ENCODE results near the gene NUP93.

- no peak for TF ChIP-seq POLR2A (IDR thresholded peaks at IDR 0.05; ENCODE audit: extremely low read depth, insufficient read length)
- no peak for TF ChIP-seq CTCF (IDR thresholded peaks at IDR 0.05; ENCODE audit: low read depth, low read length)
- no peak for TF ChIP-seq MYC (IDR thresholded peaks at IDR 0.05; ENCODE audit: low read depth, low read length)
Observed at GRCh38 chr16:56785317-56785716, 55.4 kb downstream of the NUP93 start.
